MM.1S (cell line): ENCODE data around the gene IFRD1.

ENCODE experiments used
- CTCF ChIP-seq: fragments of 300-600 bp; sonication (generic); IDR thresholded peaks from 2 replicates; pipeline ENCODE4 v1.5.1; 2016; ENCODE audit warnings: antibody characterized with exemption, low read length, mixed read lengths
- EZH2 ChIP-seq: fragments of 300-600 bp; sonication (generic); optimal IDR thresholded peaks from 2 replicates; pipeline ENCODE3; 2017; ENCODE audit warnings: low read depth, mild to moderate bottlenecking, antibody characterized with exemption, low read length, mixed read lengths

- TF ChIP-seq CTCF (no peak), EZH2 (no peak)
These were observed 29.9 kb upstream of the IFRD1 start for GRCh38 chr7:112420236-112420861.
